DND-41 (cell line): ENCODE data around the gene RARB.
A peak's percentile ranks its signal among the peaks of the same experiment; 100 is the strongest.

ENCODE experiments used
- ATAC-seq: fragments of 200-7000 bp; cut with Tn5 transposase; 3 replicates; pipeline ENCODE4 v1.9.1; 2021; ENCODE audit warnings: low read depth; ENCODE audit not compliant: insufficient read depth
- DNase-seq: peaks from one replicate; pipeline ENCODE4 v3.0.0-alpha.2; 2020
- H2AFZ ChIP-seq: 2 replicates; pipeline ENCODE4 v1.6.0; 2012; ENCODE audit warnings: low read depth, low read length
- H3K27ac ChIP-seq: 2 replicates; pipeline ENCODE4 v1.5.1; 2012; ENCODE audit warnings: low read length, inconsistent platforms
- H3K27me3 ChIP-seq: fragments of 200-600 bp; sonication (generic); 2 replicates; pipeline ENCODE4 v1.6.0; 2012; ENCODE audit warnings: low read length, mild to moderate bottlenecking, inconsistent platforms; ENCODE audit not compliant: insufficient read depth, poor library complexity
- H3K36me3 ChIP-seq: 2 replicates; pipeline ENCODE4 v1.5.1; 2012; ENCODE audit warnings: low read length, inconsistent platforms; ENCODE audit not compliant: insufficient read depth
- H3K4me1 ChIP-seq: 2 replicates; pipeline ENCODE4 v1.5.1; 2012; ENCODE audit warnings: mild to moderate bottlenecking, low read length; ENCODE audit not compliant: insufficient read depth
- H3K4me2 ChIP-seq: 2 replicates; pipeline ENCODE4 v1.6.0; 2012; ENCODE audit warnings: mild to moderate bottlenecking, moderate library complexity, low read length, inconsistent platforms; ENCODE audit not compliant: insufficient read depth
- H3K4me3 ChIP-seq, 2 experiments: fragments of 200-600 bp in 1 of 2; shearing (Covaris generic) in 1 of 2; 2 replicates each; pipeline ENCODE4 v1.5.1; 2012 to 2016; ENCODE audit warnings: inconsistent platforms in 2 of 2, low read length in 2 of 2, mild to moderate bottlenecking in 2 of 2, low read depth in 1 of 2, moderate library complexity in 1 of 2
- H3K79me2 ChIP-seq: 2 replicates; pipeline ENCODE4 v1.6.0; 2012; ENCODE audit warnings: low read length, inconsistent platforms; ENCODE audit not compliant: insufficient read depth
- H3K9ac ChIP-seq: 2 replicates; pipeline ENCODE4 v1.6.0; 2012; ENCODE audit warnings: low read depth, mild to moderate bottlenecking, inconsistent platforms, low read length, moderate library complexity
- H3K9me3 ChIP-seq: 2 replicates; pipeline ENCODE4 v1.5.1; 2012; ENCODE audit warnings: low read length, moderate library complexity, mild to moderate bottlenecking, inconsistent platforms; ENCODE audit not compliant: insufficient read depth, severe bottlenecking
- H4K20me1 ChIP-seq: 2 replicates; pipeline ENCODE4 v1.6.0; 2012; ENCODE audit warnings: low read length; ENCODE audit not compliant: insufficient read depth
- CTCF ChIP-seq: IDR thresholded peaks from 2 replicates; pipeline ENCODE4 v1.5.1; 2012; ENCODE audit warnings: borderline replicate concordance, low read length, moderate library complexity, mild to moderate bottlenecking; ENCODE audit not compliant: poor library complexity, severe bottlenecking; ENCODE audit errors: extremely low read depth
- EZH2 ChIP-seq: IDR thresholded peaks from 3 replicates; pipeline ENCODE4 v1.6.1; 2012; ENCODE audit warnings: borderline replicate concordance, low read depth, mild to moderate bottlenecking, moderate library complexity, low read length, inconsistent platforms; ENCODE audit not compliant: severe bottlenecking

Gene RARB

GRCh38 chr3:25534007-25534406 is 105.9 kb downstream of the RARB start:
- Histone ChIP-seq H3K9ac (no peak overlapping the region), H3K4me2 (no peak overlapping the region), H3K9me3 (no peaks in the 10 kb centered on the region), H3K4me1 (no peaks in the 10 kb centered on the region), H3K36me3 (no peaks in the 10 kb centered on the region), H4K20me1 (no peaks in the 10 kb centered on the region), H3K4me3 (no peak overlapping the region), H3K27me3 (no peaks in the 10 kb centered on the region), H3K27ac (no peak overlapping the region), H2AFZ (no peak overlapping the region), H3K79me2 (no peaks in the 10 kb centered on the region)
- DNase-seq: no peak
- ATAC-seq: no peak
- TF ChIP-seq EZH2 (no peak), CTCF (no peak)

GRCh38 chr3:25536521-25537391 is 108.7 kb downstream of the RARB start:
- ATAC-seq (no peak), DNase-seq (peak; percentile 5)
- H3K27me3 ChIP-seq: no peaks in the 10 kb centered on the region
- no peak for TF ChIP-seq EZH2
- no peaks in the 10 kb centered on the region for H3K79me2 ChIP-seq
- no peaks in the 10 kb centered on the region for H3K4me1 ChIP-seq
- no peak overlapping the region for H3K27ac ChIP-seq
- no peak overlapping the region for H3K4me2 ChIP-seq
- no peak overlapping the region for H3K4me3 ChIP-seq
- H2AFZ ChIP-seq: no peak overlapping the region
- no peaks in the 10 kb centered on the region for H4K20me1 ChIP-seq
- no peaks in the 10 kb centered on the region for H3K36me3 ChIP-seq
- H3K9ac ChIP-seq: no peak overlapping the region
- no peaks in the 10 kb centered on the region for H3K9me3 ChIP-seq

DNA sequence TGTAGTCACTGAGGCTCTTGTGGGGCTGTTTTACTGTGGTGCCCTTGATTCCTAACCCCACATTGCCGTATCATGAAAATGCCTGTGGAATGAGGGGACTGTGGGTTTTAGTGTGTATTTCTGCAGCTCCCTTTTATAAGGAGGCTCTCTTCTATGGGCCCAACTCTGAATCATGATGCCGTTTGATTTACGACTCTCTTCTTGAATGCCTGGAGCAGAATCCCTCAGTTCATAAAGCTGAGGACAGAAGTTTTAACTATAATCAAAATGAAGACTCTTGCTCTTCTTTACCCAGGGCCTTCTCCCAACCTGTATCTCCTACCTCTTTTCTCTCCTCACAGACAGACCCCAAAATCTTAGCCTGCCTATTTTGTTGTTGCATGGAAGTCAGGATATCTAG is 109.5 kb downstream of the RARB start:
- no peak overlapping the region for H3K4me3 ChIP-seq
- H3K4me1 ChIP-seq: no peaks in the 10 kb centered on the region
- no peak overlapping the region for H3K9ac ChIP-seq
- DNase-seq (no peak), ATAC-seq (no peak)
- no peak overlapping the region for H3K27ac ChIP-seq
- no peak overlapping the region for H2AFZ ChIP-seq
- H3K79me2 ChIP-seq: no peaks in the 10 kb centered on the region
- no peaks in the 10 kb centered on the region for H3K9me3 ChIP-seq
- H3K4me2 ChIP-seq: no peak overlapping the region
- TF ChIP-seq CTCF (no peak), EZH2 (no peak)
- no peaks in the 10 kb centered on the region for H4K20me1 ChIP-seq
- H3K27me3 ChIP-seq: no peaks in the 10 kb centered on the region
- no peaks in the 10 kb centered on the region for H3K36me3 ChIP-seq

DNA sequence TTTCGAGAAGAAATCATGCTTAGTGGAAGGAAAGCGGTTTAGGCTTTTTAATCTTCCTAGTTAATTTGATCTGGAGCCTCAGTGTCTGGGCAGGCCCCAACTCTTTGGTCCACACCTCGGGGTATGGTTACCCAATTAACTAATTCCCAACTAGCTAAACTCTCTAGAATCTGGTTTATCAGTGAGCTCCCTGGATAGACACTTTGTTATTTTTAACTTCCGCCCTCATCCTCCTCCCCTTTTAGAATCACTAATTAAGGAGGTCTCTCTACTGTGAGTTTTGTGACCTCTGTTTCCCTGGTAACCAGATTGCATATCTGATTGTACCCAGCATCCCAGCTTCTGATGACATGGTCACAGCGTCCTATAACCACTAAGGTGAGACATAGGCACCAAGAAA is 112.2 kb downstream of the RARB start:
- Histone ChIP-seq H3K27ac (no peak overlapping the region), H3K4me2 (no peak overlapping the region), H3K36me3 (no peaks in the 10 kb centered on the region), H3K4me1 (no peaks in the 10 kb centered on the region), H3K4me3 (no peak overlapping the region), H3K9me3 (no peaks in the 10 kb centered on the region), H2AFZ (no peak overlapping the region), H3K9ac (no peak overlapping the region), H3K79me2 (no peaks in the 10 kb centered on the region), H4K20me1 (no peaks in the 10 kb centered on the region), H3K27me3 (no peaks in the 10 kb centered on the region)
- TF ChIP-seq EZH2: no peak
- TF ChIP-seq CTCF: no peak
- ATAC-seq: no peak
- no peak for DNase-seq
